Activated T-helper 1 cell treated with anti-CD3 and anti-CD28 coated beads, Interleukin-12 subunit alpha, Interleukin-12 subunit beta, Interleukin-2, Interleukin-4 antibody, amounts not matched to agents 30 ng/mL and 10 ng/mL and 1 ng/mL, durations not matched to agents 14 hours and 24 hours and 36 hours (primary cell): ENCODE data around the gene FBXO30. TPM values are rescaled to one million over a fixed set of nuclear protein-coding genes. Genes with fewer than 3 reads are reported as not detected.

Source experiments
- DNase-seq: peaks from one replicate; pipeline ENCODE4 v3.0.0; 2021; ENCODE audit warnings: low spot score
- H3K27ac Mint-ChIP-seq: one replicate; pipeline ENCODE4 v1.8.0; 2021; ENCODE audit warnings: mild to moderate bottlenecking, mixed read lengths
- H3K27me3 Mint-ChIP-seq: one replicate; pipeline ENCODE4 v1.8.0; 2022; ENCODE audit warnings: mild to moderate bottlenecking, moderate library complexity, mixed read lengths; ENCODE audit not compliant: insufficient read depth
- H3K36me3 Mint-ChIP-seq: one replicate; pipeline ENCODE4 v1.8.0; 2021; ENCODE audit warnings: low read depth, mixed read lengths
- H3K4me1 Mint-ChIP-seq: one replicate; pipeline ENCODE4 v1.8.0; 2021; ENCODE audit warnings: low read depth, mixed read lengths
- H3K4me3 Mint-ChIP-seq: one replicate; pipeline ENCODE4 v1.8.0; 2021; ENCODE audit warnings: mild to moderate bottlenecking, moderate library complexity, mixed read lengths
- H3K9me3 Mint-ChIP-seq: one replicate; pipeline ENCODE4 v1.8.0; 2021; ENCODE audit warnings: mixed read lengths
- intact Hi-C: fragments of 100-400 bp; cut with micrococcal nuclease; formaldehyde crosslinking; loops from one replicate; pipeline ENCODE4 v1.15.1; 2024
- total RNA-seq: library from RNA; stranded (reverse); gene quantifications from 2 replicates; pipeline ENCODE4 v1.2.3, GENCODE V29; 2022

Gene FBXO30
- total RNA-seq, 1 donor from 2014 or later, result 8.8 TPM

DNA sequence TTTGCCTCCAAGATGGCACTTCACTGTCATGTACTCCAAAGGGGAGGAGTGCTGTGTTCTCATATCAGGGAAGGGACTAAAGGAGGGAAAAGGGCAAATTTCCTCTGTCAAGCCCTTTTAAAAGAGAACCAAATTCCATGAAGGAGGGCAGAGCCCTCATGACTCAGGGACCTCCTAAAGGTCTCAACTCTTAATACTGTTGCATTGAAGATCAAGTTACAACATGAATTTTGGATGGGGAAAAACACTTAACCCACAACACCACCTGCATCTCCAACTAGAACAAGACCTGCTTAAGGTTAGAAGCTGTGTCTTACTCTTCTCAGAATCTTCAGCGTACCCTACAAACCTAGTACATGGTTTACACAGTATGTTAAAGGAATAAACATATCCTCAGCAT is 23.7 kb upstream of the FBXO30 start:
- intact Hi-C loops, result no loop called here
- DNase-seq, result no peak
- H3K4me3 Mint-ChIP-seq, result no peak overlapping the region
- H3K4me1 Mint-ChIP-seq, result peaks cover 5% of the 10 kb centered on the region
- H3K36me3 Mint-ChIP-seq, result no peaks in the 10 kb centered on the region
- no peak overlapping the region for H3K27ac Mint-ChIP-seq
- H3K9me3 Mint-ChIP-seq, result no peaks in the 10 kb centered on the region
- no peaks in the 10 kb centered on the region for H3K27me3 Mint-ChIP-seq

DNA sequence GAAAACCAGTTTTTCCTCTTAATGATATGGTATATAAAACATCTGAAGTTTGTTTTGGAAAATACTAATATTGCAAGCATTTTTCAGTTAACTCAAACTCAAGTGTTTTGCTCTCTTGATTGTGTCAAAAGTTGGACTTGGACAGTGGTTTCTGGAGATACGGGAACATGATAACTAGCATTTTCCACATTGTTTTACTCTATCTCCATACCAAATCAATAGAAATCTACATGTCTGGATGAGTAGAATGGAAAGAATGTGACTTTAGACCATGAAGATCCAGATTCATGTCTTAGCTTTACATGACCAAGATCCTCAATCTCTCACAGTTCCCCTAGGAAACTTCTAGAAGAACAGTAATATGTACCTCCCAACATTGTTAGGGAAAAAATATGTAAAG is 22.2 kb upstream of the FBXO30 start:
- Mint-ChIP-seq H3K27me3 (no peaks in the 10 kb centered on the region), H3K4me1 (peaks cover 5% of the 10 kb centered on the region), H3K36me3 (no peaks in the 10 kb centered on the region), H3K27ac (no peak overlapping the region), H3K9me3 (no peaks in the 10 kb centered on the region), H3K4me3 (no peak overlapping the region)
- intact Hi-C loops, result loop anchor here (1.0 kb wide), 1 partner anchor 13 kb away; no protein-coding TSS in a partner anchor
- DNase-seq, result no peak

GRCh38 chr6:145836170-145836569 is 21.6 kb upstream of the FBXO30 start:
- no peak for DNase-seq
- Mint-ChIP-seq H3K4me1 (peaks cover 5% of the 10 kb centered on the region), H3K27ac (no peak overlapping the region), H3K9me3 (no peaks in the 10 kb centered on the region), H3K4me3 (no peak overlapping the region), H3K27me3 (no peaks in the 10 kb centered on the region), H3K36me3 (no peaks in the 10 kb centered on the region)
- intact Hi-C loops, result loop anchor here (1.0 kb wide), 1 partner anchor 13 kb away; no protein-coding TSS in a partner anchor

GRCh38 chr6:145830612-145831011 is 16.0 kb upstream of the FBXO30 start:
- H3K4me3 Mint-ChIP-seq, result no peak overlapping the region
- no peak for DNase-seq
- no peaks in the 10 kb centered on the region for H3K9me3 Mint-ChIP-seq
- intact Hi-C loops, result no loop called here
- no peaks in the 10 kb centered on the region for H3K36me3 Mint-ChIP-seq
- no peak overlapping the region for H3K27ac Mint-ChIP-seq
- no peaks in the 10 kb centered on the region for H3K4me1 Mint-ChIP-seq
- H3K27me3 Mint-ChIP-seq, result peaks cover 2% of the 10 kb centered on the region

GRCh38 chr6:145829950-145830349 is 15.4 kb upstream of the FBXO30 start:
- intact Hi-C loops, result loop anchor here (10.0 kb wide), 1 partner anchor 1245 kb away; no protein-coding TSS in a partner anchor

DNA sequence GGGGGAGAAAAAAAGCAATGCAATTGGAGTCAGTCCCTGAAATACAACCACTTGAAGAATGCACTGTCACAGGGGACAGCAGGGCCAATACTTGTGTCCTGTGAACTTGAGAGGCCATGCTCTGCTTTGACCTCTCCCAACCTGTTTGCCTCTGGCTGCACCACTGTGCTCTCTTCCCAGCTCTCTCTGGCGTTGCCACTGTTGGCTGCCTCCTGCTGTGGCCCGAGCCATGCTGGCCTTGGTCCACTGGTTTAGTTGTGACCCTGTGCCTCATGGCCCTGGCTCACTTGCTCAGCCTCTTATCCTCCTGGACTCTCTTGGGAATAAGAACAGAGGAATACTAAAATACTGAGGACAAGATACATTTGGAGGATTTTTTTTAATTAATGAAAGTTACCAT is 14.5 kb upstream of the FBXO30 start:
- Mint-ChIP-seq H3K36me3 (no peaks in the 10 kb centered on the region), H3K4me3 (no peak overlapping the region), H3K27me3 (peaks cover 2% of the 10 kb centered on the region), H3K9me3 (no peaks in the 10 kb centered on the region), H3K27ac (no peak overlapping the region), H3K4me1 (peaks cover under 1% of the 10 kb centered on the region)
- intact Hi-C loops, result loop anchor here (10.0 kb wide), 1 partner anchor 1244 kb away; no protein-coding TSS in a partner anchor
- DNase-seq, result no peak

More at GRCh38 chr6:145829950-145830349, 15.4 kb upstream of the FBXO30 start:
- Mint-ChIP-seq H3K27ac (no peak overlapping the region), H3K9me3 (no peaks in the 10 kb centered on the region), H3K4me1 (no peaks in the 10 kb centered on the region), H3K36me3 (no peaks in the 10 kb centered on the region), H3K27me3 (peaks cover 2% of the 10 kb centered on the region), H3K4me3 (no peak overlapping the region)
- no peak for DNase-seq

DNA sequence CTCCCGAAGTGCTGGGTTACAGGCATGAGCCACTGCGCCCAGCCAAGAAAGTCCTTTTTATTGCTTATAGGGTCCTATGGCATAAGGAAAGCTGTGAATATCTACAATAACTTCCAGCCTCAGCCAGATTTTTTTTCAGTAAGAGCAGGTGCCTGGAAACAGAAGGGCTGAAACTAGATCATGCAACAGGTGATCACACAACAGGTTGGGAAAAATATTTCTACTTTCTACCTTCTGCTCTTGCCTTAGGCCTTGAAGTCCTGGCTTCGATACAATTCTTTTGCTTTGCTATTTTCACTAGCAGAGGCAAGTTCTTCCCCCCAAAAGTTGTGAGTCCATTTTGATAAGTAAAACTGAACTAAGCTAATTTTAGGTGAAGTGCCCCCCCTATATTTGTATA is 9.7 kb upstream of the FBXO30 start:
- intact Hi-C loops, result loop anchor here (5.0 to 10.0 kb wide), 2 partner anchors 1240 to 1458 kb away; no protein-coding TSS in a partner anchor
- Mint-ChIP-seq H3K4me3 (no peak overlapping the region), H3K27me3 (peaks cover 2% of the 10 kb centered on the region), H3K27ac (no peak overlapping the region), H3K36me3 (peaks cover 11% of the 10 kb centered on the region), H3K4me1 (peaks cover 41% of the 10 kb centered on the region), H3K9me3 (no peaks in the 10 kb centered on the region)
- no peak for DNase-seq

GRCh38 chr6:145823328-145823944 is 8.8 kb upstream of the FBXO30 start:
- no peak for DNase-seq
- no peaks in the 10 kb centered on the region for H3K9me3 Mint-ChIP-seq
- H3K36me3 Mint-ChIP-seq, result peaks cover 11% of the 10 kb centered on the region
- H3K4me1 Mint-ChIP-seq, result peaks cover 46% of the 10 kb centered on the region
- no peaks in the 10 kb centered on the region for H3K27me3 Mint-ChIP-seq
- peak overlapping the region; percentile 59 for H3K27ac Mint-ChIP-seq
- intact Hi-C loops, result loop anchor here (1.0 to 10.0 kb wide), 4 partner anchors 9 to 1459 kb away; partner anchors contain the start of gene FBXO30
- no peak overlapping the region for H3K4me3 Mint-ChIP-seq

DNA sequence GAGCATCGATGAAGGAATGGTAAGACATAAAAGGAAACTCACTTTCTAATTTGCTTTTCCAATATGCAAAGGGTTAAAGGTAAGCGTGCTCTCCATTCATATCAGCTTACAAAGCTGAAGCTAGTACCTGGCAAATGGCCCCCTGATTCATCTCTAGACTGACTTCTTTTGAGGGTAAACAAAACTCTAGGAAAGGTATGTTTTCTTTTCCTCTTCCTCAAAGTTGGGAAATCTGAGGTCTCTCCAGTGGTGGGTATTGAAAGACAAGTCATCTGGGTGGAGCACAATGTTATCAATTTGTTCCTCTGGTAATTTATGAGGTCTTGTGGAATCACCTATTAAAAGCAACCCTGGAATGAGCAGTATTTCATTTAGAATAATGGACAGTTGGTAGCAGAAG is 7.9 kb upstream of the FBXO30 start:
- no peak overlapping the region for H3K4me3 Mint-ChIP-seq
- H3K9me3 Mint-ChIP-seq, result no peaks in the 10 kb centered on the region
- no peaks in the 10 kb centered on the region for H3K27me3 Mint-ChIP-seq
- H3K4me1 Mint-ChIP-seq, result peaks cover 52% of the 10 kb centered on the region
- peak overlapping the region; percentile 43 for H3K27ac Mint-ChIP-seq
- intact Hi-C loops, result loop anchor here (5.0 to 10.0 kb wide), 2 partner anchors 1238 to 1460 kb away; no protein-coding TSS in a partner anchor
- no peak for DNase-seq
- H3K36me3 Mint-ChIP-seq, result peaks cover 11% of the 10 kb centered on the region

GRCh38 chr6:145819994-145820393 is 5.4 kb upstream of the FBXO30 start:
- Mint-ChIP-seq H3K4me1 (peaks cover 70% of the 10 kb centered on the region), H3K27me3 (no peaks in the 10 kb centered on the region), H3K36me3 (peaks cover 18% of the 10 kb centered on the region), H3K9me3 (no peaks in the 10 kb centered on the region), H3K27ac (peak overlapping the region; percentile 86), H3K4me3 (peak overlapping the region; percentile 27)
- no peak for DNase-seq
- intact Hi-C loops, result loop anchor here (5.0 to 10.0 kb wide), 4 partner anchors 1032 to 1475 kb away; no protein-coding TSS in a partner anchor

DNA sequence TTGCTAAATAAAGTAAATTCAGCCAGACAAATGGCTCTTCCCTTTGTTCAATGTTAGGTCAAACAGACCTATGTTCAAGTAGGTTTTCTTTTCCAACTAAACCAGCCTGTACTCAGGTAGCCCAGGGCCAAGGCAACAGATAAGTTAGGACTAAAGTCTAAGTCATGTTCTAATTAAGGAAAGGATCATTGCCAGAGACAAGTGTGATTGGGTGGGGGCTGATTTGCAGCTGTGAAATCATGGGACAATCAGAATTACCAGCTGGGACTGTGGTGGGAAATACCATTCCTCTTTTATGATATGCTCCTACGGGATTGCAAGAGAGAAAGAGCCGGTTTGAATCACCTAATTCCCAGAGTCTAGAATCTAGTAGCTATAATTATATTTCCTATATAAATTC is 4.2 kb upstream of the FBXO30 start:
- DNase-seq, result no peak
- Mint-ChIP-seq H3K9me3 (no peaks in the 10 kb centered on the region), H3K4me3 (no peak overlapping the region), H3K27ac (no peak overlapping the region), H3K36me3 (peaks cover 20% of the 10 kb centered on the region), H3K27me3 (no peaks in the 10 kb centered on the region), H3K4me1 (peaks cover 68% of the 10 kb centered on the region)
- intact Hi-C loops, result loop anchor here (5.0 to 10.0 kb wide), 2 partner anchors 1034 to 1474 kb away; no protein-coding TSS in a partner anchor

GRCh38 chr6:145816392-145816791 is 1.8 kb upstream of the FBXO30 start:
- H3K27me3 Mint-ChIP-seq, result no peaks in the 10 kb centered on the region
- DNase-seq, result no peak
- peak overlapping the region; percentile 89 for H3K4me3 Mint-ChIP-seq
- intact Hi-C loops, result loop anchor here (5.0 to 10.0 kb wide), 2 partner anchors 1036 to 1472 kb away; no protein-coding TSS in a partner anchor
- no peaks in the 10 kb centered on the region for H3K9me3 Mint-ChIP-seq
- H3K4me1 Mint-ChIP-seq, result peaks cover 66% of the 10 kb centered on the region
- H3K27ac Mint-ChIP-seq, result peak overlapping the region; percentile 32
- H3K36me3 Mint-ChIP-seq, result peaks cover 18% of the 10 kb centered on the region
